ENCODE data around the gene PSENEN. TPM values are rescaled to one million over a fixed set of nuclear protein-coding genes. Genes with fewer than 3 reads are reported as not detected.

Gene PSENEN
- total and polyA plus RNA-seq, 2 of the 8 experiments (the other 6 are each of a cell fraction or from before 2014, with no cell fraction given) = 66.7 to 75.3 TPM

DNA sequence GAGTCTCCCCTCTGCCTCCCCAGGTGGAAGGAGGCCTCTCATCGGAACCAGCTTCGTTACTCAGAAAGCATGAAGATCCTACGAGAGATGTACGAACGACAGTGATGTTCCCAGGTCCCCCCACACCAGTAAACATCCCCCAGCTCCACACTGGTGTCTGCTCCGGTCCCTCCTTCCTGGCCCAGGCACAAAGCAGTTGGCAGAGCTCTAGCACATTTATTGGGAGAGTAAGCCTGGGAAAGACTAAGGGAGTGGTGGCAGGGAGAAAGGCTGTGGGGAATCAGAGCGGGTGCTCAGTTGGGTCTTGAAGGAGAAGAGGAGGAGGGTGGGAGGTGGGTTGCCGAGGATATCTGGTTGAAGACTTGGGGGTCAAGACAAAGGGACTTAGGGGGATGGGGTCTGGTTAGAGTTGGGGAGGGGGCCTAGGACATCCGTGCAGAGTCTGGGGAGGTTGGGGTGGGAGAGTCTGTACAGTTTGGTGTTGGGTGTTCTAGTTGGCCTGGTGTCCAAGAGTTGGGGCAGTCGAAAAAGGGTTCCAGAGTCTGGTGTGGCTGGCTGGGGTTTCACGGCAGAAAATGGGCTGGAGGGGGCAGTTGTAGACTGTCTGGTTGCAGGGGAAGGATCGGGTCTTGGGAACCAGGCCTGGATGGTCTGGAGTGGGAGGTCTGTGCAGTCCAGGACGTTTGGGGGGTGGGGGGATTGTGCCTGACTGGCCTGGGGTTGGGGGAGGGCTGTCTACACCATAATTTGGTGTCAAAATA lies 9.1 kb downstream of the PSENEN start:
- Histone ChIP-seq H3K23me2 (ENCODE audit: low read depth, low read length) (peaks cover 16% of the 10 kb centered on the region; the same call in 1 of the 2 replicates), H3K27me3 (replicated peaks in 1 of 4; ENCODE audit: control insufficient read depth in 3 of 4, extremely low read depth in 1 of 4, insufficient read depth in 3 of 4, low read length in 3 of 4) (peaks cover 0 to 17% (median 11%) of the 10 kb centered on the region in 4 experiments; a peak in 5 of 7 replicates), H3K79me1 (ENCODE audit: low read depth, low read length) (peaks cover 4% of the 10 kb centered on the region), H2AK5ac (ENCODE audit: low read depth, low read length) (no peak overlapping the region), H3K9me3 (ENCODE audit: insufficient read depth in 2 of 2, low read depth in 1 of 2, low read length in 1 of 2) (no peaks in the 10 kb centered on the region), H4K91ac (replicated peaks; ENCODE audit: insufficient read length, low read length) (no peak overlapping the region), H3K23ac (ENCODE audit: insufficient read length) (no peak overlapping the region), H3K14ac (ENCODE audit: insufficient read length) (no peak overlapping the region), H3K27ac (ENCODE audit: low read depth, low read length) (no peak overlapping the region), H2BK5ac (ENCODE audit: low read depth, low read length) (no peak overlapping the region), H3K4me2 (ENCODE audit: insufficient read depth in 1 of 2, low read depth in 2 of 2, low read length in 2 of 2) (peak overlapping the region in 1 of 2 experiments; percentile 98; a peak in 1 of 4 replicates), H2BK20ac (ENCODE audit: low read length) (no peak overlapping the region), H2BK15ac (ENCODE audit: low read length) (no peak overlapping the region), H4K20me1 (replicated peaks in 1 of 2; ENCODE audit: control insufficient read depth in 1 of 2, insufficient read depth in 2 of 2, low read length in 2 of 2) (peaks cover 0 to 4% of the 10 kb centered on the region in 2 experiments), H3K9ac (replicated peaks in 1 of 4; ENCODE audit: extremely low read depth in 1 of 4, low read depth in 3 of 4, low read length in 3 of 4) (no peak overlapping the region), H4K8ac (ENCODE audit: extremely low read depth, insufficient read depth, low read length) (no peak overlapping the region), H3K36me3 (ENCODE audit: control insufficient read depth in 2 of 4, insufficient read depth in 4 of 4, low read length in 3 of 4) (no peaks in the 10 kb centered on the region), H3K4me3 (ENCODE audit: extremely low read depth in 1 of 4, insufficient read depth in 2 of 4, low read depth in 3 of 4, low read length in 4 of 4) (no peak overlapping the region), H4K5ac (ENCODE audit: insufficient read length, low read depth, low read length) (no peak overlapping the region), H2BK12ac (ENCODE audit: low read depth, low read length) (no peak overlapping the region), H3K79me2 (ENCODE audit: control insufficient read depth in 1 of 2, insufficient read depth in 2 of 2, low read length in 2 of 2) (peaks cover 0 to 6% of the 10 kb centered on the region in 2 experiments; a peak in 2 of 4 replicates), H3K4me1 (replicated peaks in 1 of 4; ENCODE audit: control insufficient read depth in 3 of 4, insufficient read depth in 4 of 4, low read length in 3 of 4) (peaks cover 0 to 18% (median 11%) of the 10 kb centered on the region in 4 experiments; a peak in 5 of 7 replicates), H3K18ac (ENCODE audit: extremely low read depth, low read length) (no peak overlapping the region; the same call in 1 of the 2 replicates), H2BK120ac (replicated peaks; ENCODE audit: low read depth, low read length) (no peak overlapping the region), H3K56ac (replicated peaks; ENCODE audit: insufficient read length, low read depth, low read length) (no peak overlapping the region), H2AFZ (ENCODE audit: low read length) (no peak overlapping the region), H3K4ac (replicated peaks; ENCODE audit: insufficient read length, low read depth, low read length) (no peak overlapping the region)
- POLR2A ChIA-PET (ENCODE audit: partially characterized antibody) = interaction anchor here (1.4 kb wide), 1 partner anchor 14 kb away, joined by 3 read pairs; no protein-coding TSS in a partner anchor
- WGBS, 2 experiments (ENCODE audit: extremely low coverage in 1 of 2, insufficient coverage in 1 of 2, insufficient read length in 1 of 2, insufficient replicate concordance in 2 of 2, low coverage in 1 of 2, low lambda C conversion rate in 2 of 2, missing lambda C conversion rate in 1 of 2) = 88% methylated on average over 11 of the region's 13 CpGs; no CpG with 5 or more reads in 1 of the 2 experiments
- DNase-seq (ENCODE audit: low read depth in 1 of 2, low spot score in 2 of 2) = no peak
- no peak for FAIRE-seq
- CTCF ChIA-PET (ENCODE audit: partially characterized antibody) = interaction anchor here (0.6 to 1.3 kb wide), 2 partner anchors 14 to 245 kb away, joined by 3 to 4 read pairs; no protein-coding TSS in a partner anchor
- TF ChIP-seq TAF1 (IDR thresholded peaks at IDR 0.05; ENCODE audit: low read depth, low read length) (no peak), BRCA1 (IDR thresholded peaks at IDR 0.05; ENCODE audit: low read depth, low read length) (no peak), CEBPB (IDR thresholded peaks at IDR 0.05; ENCODE audit: low read depth, low read length) (no peak), RNF2 (IDR thresholded peaks at IDR 0.05; ENCODE audit: borderline replicate concordance, low read depth, low read length, missing control alignments, poor library complexity, severe bottlenecking) (no peak), CBX8 (IDR thresholded peaks at IDR 0.05; ENCODE audit: borderline replicate concordance, low read depth, low read length) (no peak), SIN3A (conservative IDR thresholded peaks at IDR 0.05 in 1 of 2, IDR thresholded peaks at IDR 0.05 in 1 of 2; ENCODE audit: low read depth in 1 of 2, low read length in 2 of 2) (no peak), BCL11A (IDR thresholded peaks at IDR 0.05; ENCODE audit: low read depth in 2 of 2, low read length in 2 of 2) (no peak), CHD2 (IDR thresholded peaks at IDR 0.05; ENCODE audit: low read length) (no peak)
- TF ChIP-seq, protein P1, sequence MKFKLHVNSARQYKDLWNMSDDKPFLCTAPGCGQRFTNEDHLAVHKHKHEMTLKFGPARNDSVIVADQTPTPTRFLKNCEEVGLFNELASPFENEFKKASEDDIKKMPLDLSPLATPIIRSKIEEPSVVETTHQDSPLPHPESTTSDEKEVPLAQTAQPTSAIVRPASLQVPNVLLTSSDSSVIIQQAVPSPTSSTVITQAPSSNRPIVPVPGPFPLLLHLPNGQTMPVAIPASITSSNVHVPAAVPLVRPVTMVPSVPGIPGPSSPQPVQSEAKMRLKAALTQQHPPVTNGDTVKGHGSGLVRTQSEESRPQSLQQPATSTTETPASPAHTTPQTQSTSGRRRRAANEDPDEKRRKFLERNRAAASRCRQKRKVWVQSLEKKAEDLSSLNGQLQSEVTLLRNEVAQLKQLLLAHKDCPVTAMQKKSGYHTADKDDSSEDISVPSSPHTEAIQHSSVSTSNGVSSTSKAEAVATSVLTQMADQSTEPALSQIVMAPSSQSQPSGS (IDR thresholded peaks at IDR 0.05; ENCODE audit: low read length) = no peak

All from H1 (cell line).